Hematopoietic multipotent progenitor cell treated with erythropoietin and hydrocortisone succinate and interleukin-3 and kit ligand, for 6 days (in vitro differentiated cells): ENCODE results near the gene HORMAD2.
"Not testable (repeated sequence)": the region's sequence is repeated elsewhere in the genome, so short reads cannot be mapped to it uniquely, and the experiment has no call there.

Experiments
- DNase-seq: peaks from one replicate; pipeline ENCODE4 v3.0.0-alpha.2; 2015

HORMAD2 gene

GRCh38 chr22:30195245-30196140, 115.2 kb downstream of the HORMAD2 start:
- DNase-seq = peak; percentile 43

GRCh38 chr22:30196141-30196879, 116.0 kb downstream of the HORMAD2 start:
- DNase-seq = peak; percentile 69

- no peak for DNase-seq
Observed at GRCh38 chr22:30196880-30197336, 116.6 kb downstream of the HORMAD2 start.

- DNase-seq = no peak
Observed at GRCh38 chr22:30197389-30197788, 117.1 kb downstream of the HORMAD2 start.

GRCh38 chr22:30198152-30198825, 118.0 kb downstream of the HORMAD2 start:
- no peak for DNase-seq

GRCh38 chr22:30198921-30199320, 118.7 kb downstream of the HORMAD2 start:
- no peak for DNase-seq

- not testable (repeated sequence) for DNase-seq
Observed at GRCh38 chr22:30200905-30201304, 120.6 kb downstream of the HORMAD2 start.

- DNase-seq = no peak
Observed at GRCh38 chr22:30201945-30202344, 121.7 kb downstream of the HORMAD2 start.

- DNase-seq = no peak
Observed at GRCh38 chr22:30202531-30203006, 122.3 kb downstream of the HORMAD2 start.

- no peak for DNase-seq
Observed at GRCh38 chr22:30204015-30204741, 123.9 kb downstream of the HORMAD2 start.

- DNase-seq = no peak
Observed at GRCh38 chr22:30204742-30205111, 124.5 kb downstream of the HORMAD2 start.

- DNase-seq = no peak
Observed at GRCh38 chr22:30205281-30206115, 125.2 kb downstream of the HORMAD2 start.

GRCh38 chr22:30206944-30207343, 126.7 kb downstream of the HORMAD2 start:
- no peak for DNase-seq

- peak; percentile 84 for DNase-seq
Observed at GRCh38 chr22:30208631-30209603, 128.7 kb downstream of the HORMAD2 start.

GRCh38 chr22:30209642-30210041, 129.4 kb downstream of the HORMAD2 start:
- no peak for DNase-seq

- DNase-seq = no peak
Observed at GRCh38 chr22:30210235-30210909, 130.1 kb downstream of the HORMAD2 start.

- no peak for DNase-seq
Observed at GRCh38 chr22:30211124-30211820, 131.0 kb downstream of the HORMAD2 start.

- peak; percentile 73 for DNase-seq
Observed at GRCh38 chr22:30212363-30212995, 132.2 kb downstream of the HORMAD2 start.
